HG03439 (cell line): ENCODE measurements around the gene PTRH2.
"Not testable (repeated sequence)": the region's sequence is repeated elsewhere in the genome, so short reads cannot be mapped to it uniquely, and the experiment has no call there.

Experiments used
- ATAC-seq: cut with Tn5 transposase; IDR thresholded peaks from one replicate; pipeline ENCODE4 v1.9.1; 2021; ENCODE audit warnings: mild to moderate bottlenecking, moderate library complexity; ENCODE audit not compliant: unreplicated experiment

The PTRH2 gene

DNA sequence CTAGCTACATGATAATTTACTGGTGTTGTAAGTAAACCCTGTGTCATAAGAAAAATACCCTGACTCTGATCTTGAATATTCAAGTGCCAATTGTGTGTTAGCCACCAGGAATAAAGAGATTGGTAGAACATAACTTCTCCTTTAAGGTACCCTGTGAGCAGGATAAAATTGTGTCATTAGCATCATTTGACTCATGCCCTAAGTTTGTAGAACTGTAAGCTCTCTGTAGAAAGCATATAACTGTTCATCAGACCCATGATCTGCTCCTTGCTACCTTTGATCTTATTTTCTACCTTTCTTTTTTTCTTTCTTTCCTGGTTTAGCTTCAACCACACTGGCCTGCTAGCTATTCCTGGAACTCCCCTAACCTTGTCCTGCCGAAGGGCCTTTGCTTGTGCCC is 35.8 kb downstream of the PTRH2 start:
- no peak for ATAC-seq

GRCh38 chr17:59669944-59670343 is 37.3 kb downstream of the PTRH2 start:
- no peak for ATAC-seq

DNA sequence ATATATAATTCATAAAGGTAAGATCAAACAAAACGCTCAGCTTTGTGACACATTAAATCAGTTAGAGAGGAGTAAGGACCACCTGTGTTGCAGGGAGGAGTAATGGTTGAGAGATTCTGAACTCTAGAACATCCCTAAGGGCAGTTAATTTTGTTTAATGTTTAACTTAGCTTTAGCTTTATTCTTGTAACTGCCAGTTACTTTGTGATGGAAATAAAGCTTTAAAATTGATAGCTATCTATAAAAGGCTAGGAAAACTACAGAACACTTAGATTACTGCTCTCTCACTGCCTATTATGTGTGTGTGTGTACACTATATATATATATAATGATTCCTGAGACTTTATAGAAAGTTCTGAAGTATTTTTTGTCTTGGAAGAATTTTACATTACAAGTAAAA is 37.8 kb downstream of the PTRH2 start:
- no peak for ATAC-seq

DNA sequence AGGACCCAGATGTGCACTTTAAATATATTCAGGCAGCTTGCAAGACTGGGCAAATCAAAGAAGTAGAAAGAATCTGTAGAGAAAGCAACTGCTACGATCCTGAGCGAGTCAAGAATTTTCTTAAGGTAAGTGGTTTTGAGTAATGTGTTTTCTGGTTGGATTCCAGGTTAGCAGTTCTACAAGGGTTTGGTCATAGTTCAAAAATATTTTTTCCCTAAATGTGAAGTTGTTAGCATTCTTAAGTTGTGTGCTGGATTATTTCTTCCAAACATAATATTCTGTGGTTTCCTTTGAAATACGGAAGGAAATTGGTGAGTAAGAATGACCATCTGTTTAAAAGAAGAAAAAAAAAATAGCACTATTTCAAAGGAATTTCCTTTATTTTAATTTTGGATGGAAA is 38.4 kb downstream of the PTRH2 start:
- no peak for ATAC-seq

GRCh38 chr17:59666235-59666634 is 41.0 kb downstream of the PTRH2 start:
- no peak for ATAC-seq

DNA sequence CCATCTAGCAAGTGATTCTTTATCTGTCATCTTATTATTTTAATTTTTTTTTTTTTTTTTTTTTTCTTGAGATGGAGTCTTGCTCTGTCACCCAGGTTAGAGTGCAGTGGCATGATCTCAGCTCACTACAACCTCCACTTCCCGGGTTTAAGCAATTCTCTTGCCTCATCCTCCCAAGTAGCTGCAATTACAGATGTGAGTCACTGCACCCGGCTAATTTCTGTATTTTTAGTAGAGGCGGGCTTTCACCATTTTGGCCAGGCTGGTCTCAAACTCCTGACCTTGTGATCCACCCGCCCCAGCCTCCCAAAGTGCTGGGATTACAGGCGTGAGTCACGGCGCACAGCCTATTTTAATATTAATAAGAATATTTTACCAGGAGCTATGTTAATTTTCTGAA is 50.6 kb downstream of the PTRH2 start:
- not testable (repeated sequence) for ATAC-seq

GRCh38 chr17:59652119-59652518 is 55.1 kb downstream of the PTRH2 start:
- no peak for ATAC-seq

GRCh38 chr17:59651346-59651745 is 55.9 kb downstream of the PTRH2 start:
- ATAC-seq, result no peak

GRCh38 chr17:59650642-59651041 is 56.6 kb downstream of the PTRH2 start:
- ATAC-seq, result no peak

GRCh38 chr17:59649886-59650285 is 57.3 kb downstream of the PTRH2 start:
- no peak for ATAC-seq
